Activated CD8-positive, alpha-beta memory T cell treated with anti-CD3 and anti-CD28 coated beads, Interleukin-2, amount 10 ng/mL, durations not matched to agents 7 days and 5 days (primary cell): ENCODE measurements around the gene CEPT1. TPM values are rescaled to one million over a fixed set of nuclear protein-coding genes. Genes with fewer than 3 reads are reported as not detected.
A peak's percentile ranks its signal among the peaks of the same experiment; 100 is the strongest.

Experiments used
- ATAC-seq: fragments of 150-1000 bp; cut with Tn5 transposase; one replicate; pipeline ENCODE4 v1.10.0; 2021; ENCODE audit warnings: moderate library complexity
- CTCF ChIA-PET: fragments of 350-600 bp; sonication (Branson Sonifier 250); formaldehyde crosslinking; loops from one replicate; lab custom pipeline; 2021; ENCODE audit warnings: antibody characterized with exemption; lab: Charles Lee
- DNase-seq: peaks from one replicate; pipeline ENCODE4 v3.0.0-alpha.2; 2020
- H3K27ac Mint-ChIP-seq: one replicate; pipeline ENCODE4 v1.8.0; 2021; ENCODE audit warnings: mild to moderate bottlenecking, mixed read lengths
- H3K27me3 Mint-ChIP-seq: one replicate; pipeline ENCODE4 v1.8.0; 2021; ENCODE audit warnings: mixed read lengths
- H3K36me3 Mint-ChIP-seq: one replicate; pipeline ENCODE4 v1.8.0; 2021; ENCODE audit warnings: mild to moderate bottlenecking, mixed read lengths
- H3K4me1 Mint-ChIP-seq: one replicate; pipeline ENCODE4 v1.8.0; 2021; ENCODE audit warnings: mixed read lengths
- H3K4me3 Mint-ChIP-seq: one replicate; pipeline ENCODE4 v1.8.0; 2021; ENCODE audit warnings: mild to moderate bottlenecking, moderate library complexity, mixed read lengths
- H3K9me3 Mint-ChIP-seq: one replicate; pipeline ENCODE4 v1.8.0; 2022; ENCODE audit warnings: low read depth, mixed read lengths
- total RNA-seq, 2 experiments: library from RNA; stranded (reverse); gene quantifications; one replicate each; pipeline ENCODE4 v1.2.3, GENCODE V29; 2021

Gene CEPT1
- total RNA-seq, 2 experiments from 2014 or later, result 33.4 to 36.4 TPM

DNA sequence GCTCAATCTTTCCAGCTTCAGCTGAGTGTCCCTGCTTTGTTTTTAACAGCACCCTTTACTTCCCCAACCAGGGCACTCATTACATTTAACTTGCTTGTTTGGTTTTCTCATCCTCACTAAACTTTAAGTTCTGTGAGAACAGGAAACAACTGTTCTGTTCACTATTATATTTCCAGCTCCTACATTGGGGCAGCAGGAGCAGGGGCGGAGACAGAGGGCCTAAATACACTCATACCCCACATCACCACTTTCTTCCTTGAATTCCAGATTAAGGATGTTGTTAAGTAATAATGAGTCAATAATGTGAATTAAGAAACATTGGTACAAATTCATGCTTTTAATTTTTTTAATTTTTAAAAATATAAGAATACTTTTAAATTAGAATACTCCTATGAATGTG, 6.2 kb upstream of the CEPT1 start:
- CTCF ChIA-PET, result no interaction called here
- Mint-ChIP-seq H3K27ac (no peak overlapping the region), H3K4me1 (peaks cover 23% of the 10 kb centered on the region), H3K36me3 (peaks cover 39% of the 10 kb centered on the region), H3K27me3 (no peaks in the 10 kb centered on the region), H3K9me3 (no peaks in the 10 kb centered on the region), H3K4me3 (no peak overlapping the region)
- ATAC-seq, result no peak
- no peak for DNase-seq

DNA sequence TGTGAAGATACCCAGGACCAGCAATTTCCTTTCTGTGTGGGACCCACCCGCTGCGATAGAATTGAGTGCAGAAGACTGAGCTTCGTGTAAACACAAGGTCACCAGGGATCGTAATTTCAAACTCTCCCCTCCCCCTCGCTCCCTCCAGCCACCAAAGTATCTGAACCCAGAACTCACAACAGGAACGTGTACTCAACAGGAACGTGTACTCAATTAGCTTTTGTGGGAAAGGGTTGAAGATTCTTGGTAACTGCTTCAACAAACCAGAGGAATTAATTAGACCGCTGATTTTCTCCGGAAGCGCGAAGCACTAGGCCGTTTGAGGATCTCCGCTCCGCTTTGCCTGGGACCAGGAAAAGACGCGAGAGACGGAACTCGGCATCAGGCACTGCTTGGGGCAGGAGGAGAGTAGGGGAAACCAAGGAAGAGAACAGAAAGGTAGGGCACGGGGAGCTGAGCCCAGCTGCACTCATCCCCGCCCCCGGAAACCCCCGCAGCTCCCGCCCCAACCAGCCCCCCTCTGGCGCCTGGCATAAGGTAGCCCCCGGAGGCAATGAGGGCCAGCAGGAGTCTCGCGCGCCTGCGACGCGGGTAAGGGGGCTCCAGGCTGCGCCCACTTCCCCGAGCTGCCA, 583 bp upstream of the CEPT1 start:
- Mint-ChIP-seq H3K9me3 (no peaks in the 10 kb centered on the region), H3K27me3 (no peaks in the 10 kb centered on the region), H3K4me3 (peak overlapping the region; percentile 93), H3K36me3 (peaks cover 25% of the 10 kb centered on the region), H3K27ac (peak overlapping the region; percentile 97), H3K4me1 (peaks cover 45% of the 10 kb centered on the region)
- CTCF ChIA-PET, result interaction anchor here (1.0 to 2.0 kb wide), 9 partner anchors 13 to 109 kb away, joined by 3 to 10 read pairs (median 4); partner anchors contain the start of gene DENND2D
- peak; percentile 56 for ATAC-seq
- DNase-seq, result peak; percentile 63

DNA sequence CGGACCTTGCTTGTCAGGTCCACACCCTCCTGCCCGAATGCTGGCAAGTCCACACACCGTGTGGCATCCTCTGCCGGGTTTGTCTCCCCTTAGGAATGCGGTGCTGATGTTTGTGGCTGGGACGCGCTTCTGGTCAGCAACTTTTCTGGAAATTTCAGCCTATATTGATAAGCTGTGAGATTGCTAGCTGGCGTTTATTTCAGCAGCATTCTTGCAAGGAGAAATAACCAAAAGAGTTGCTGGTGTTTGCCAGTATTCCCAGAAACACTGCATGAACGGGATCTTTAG, 601 bp downstream of the CEPT1 start:
- H3K36me3 Mint-ChIP-seq, result peaks cover 15% of the 10 kb centered on the region
- DNase-seq (no peak), ATAC-seq (no peak)
- no peaks in the 10 kb centered on the region for H3K27me3 Mint-ChIP-seq
- H3K4me3 Mint-ChIP-seq, result peak overlapping the region; percentile 93
- peaks cover 45% of the 10 kb centered on the region for H3K4me1 Mint-ChIP-seq
- CTCF ChIA-PET, result interaction anchor here (0.6 to 2.0 kb wide), 5 partner anchors 10 to 110 kb away, joined by 3 to 10 read pairs (median 4); no protein-coding TSS in a partner anchor
- H3K9me3 Mint-ChIP-seq, result no peaks in the 10 kb centered on the region
- H3K27ac Mint-ChIP-seq, result peak overlapping the region; percentile 97

DNA sequence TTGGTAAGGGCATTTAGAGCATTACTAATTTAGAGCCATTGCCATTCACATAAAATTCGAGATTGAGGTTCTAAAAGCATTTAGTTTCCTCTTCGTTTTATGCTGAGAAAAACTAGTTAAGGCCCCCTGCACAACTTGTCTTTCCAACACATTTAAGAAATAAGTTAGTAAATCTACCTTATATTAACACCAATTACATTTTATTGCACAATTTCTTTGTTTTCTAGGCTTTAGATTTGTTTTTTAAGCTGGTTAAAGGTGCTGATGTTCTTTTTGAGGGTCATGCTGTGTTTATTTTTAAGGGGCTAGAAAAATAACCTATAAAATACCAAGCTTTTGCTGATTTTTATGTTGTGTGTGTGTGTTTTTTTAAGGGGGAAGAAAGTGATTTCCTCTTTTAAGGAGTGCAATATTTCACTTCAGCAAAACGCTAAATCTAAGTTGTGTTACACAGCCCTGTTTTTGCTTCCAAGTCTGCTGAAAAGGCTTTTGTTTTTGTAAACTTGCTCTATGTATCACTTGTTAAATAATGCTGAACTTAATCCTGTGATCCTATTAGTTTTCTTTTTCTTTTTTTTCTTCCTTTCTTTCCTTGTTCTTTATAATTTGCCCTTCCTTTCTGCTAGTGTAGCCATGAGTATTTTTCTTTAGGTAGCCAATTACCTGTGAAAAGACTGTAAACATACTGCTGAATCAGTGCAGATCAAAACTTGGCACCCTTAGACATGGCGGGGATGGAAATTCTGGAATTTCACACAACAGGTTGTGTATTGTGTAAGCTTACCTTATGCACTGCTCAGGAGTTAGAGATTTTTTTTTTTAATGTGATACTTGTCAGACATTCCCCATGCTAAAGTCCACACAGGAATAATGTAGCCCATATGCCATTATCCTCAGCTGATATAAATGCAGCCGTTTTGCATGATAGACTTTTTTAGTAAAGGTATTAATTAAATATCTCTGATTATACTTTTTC, 1.5 kb downstream of the CEPT1 start:
- ATAC-seq (no peak), DNase-seq (no peak)
- no peaks in the 10 kb centered on the region for H3K27me3 Mint-ChIP-seq
- H3K4me3 Mint-ChIP-seq, result peak overlapping the region; percentile 93
- H3K27ac Mint-ChIP-seq, result peak overlapping the region; percentile 97
- CTCF ChIA-PET, result interaction anchor here (0.6 to 1.8 kb wide), 5 partner anchors 9 to 111 kb away, joined by 3 to 4 read pairs (median 3); no protein-coding TSS in a partner anchor
- H3K9me3 Mint-ChIP-seq, result no peaks in the 10 kb centered on the region
- H3K4me1 Mint-ChIP-seq, result peaks cover 49% of the 10 kb centered on the region
- H3K36me3 Mint-ChIP-seq, result peaks cover 16% of the 10 kb centered on the region

DNA sequence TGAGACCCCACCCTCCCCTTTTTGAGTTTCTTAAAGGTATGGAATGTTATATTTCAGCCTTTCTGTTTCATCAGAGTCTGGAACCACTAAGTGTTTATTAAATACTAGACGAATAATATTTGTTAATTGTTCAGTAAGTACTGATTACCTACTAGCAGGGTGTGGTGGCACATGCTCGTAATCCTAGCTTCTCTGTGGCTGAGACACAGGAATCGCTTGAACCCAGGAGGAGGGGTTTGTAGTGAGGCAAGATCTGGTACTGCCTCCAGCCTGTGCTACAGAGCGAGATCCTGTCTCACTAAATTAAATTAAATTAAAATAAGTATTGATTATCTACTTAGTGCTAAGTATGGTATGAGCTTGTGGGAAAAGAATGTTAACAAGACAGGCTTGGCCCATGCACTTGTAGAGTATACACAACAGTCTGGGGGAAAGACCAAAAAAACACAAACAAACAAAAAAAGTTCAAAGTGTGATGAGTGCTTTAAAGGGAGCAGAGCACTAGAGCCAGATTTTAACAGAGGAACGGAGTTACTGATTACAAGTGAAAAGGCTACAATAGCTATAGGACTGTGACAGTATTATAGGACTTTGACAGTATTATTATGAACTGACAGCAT, 2.4 kb downstream of the CEPT1 start:
- ATAC-seq (no peak), DNase-seq (no peak)
- Mint-ChIP-seq H3K4me3 (no peak overlapping the region), H3K36me3 (peaks cover 16% of the 10 kb centered on the region), H3K9me3 (no peaks in the 10 kb centered on the region), H3K27me3 (no peaks in the 10 kb centered on the region), H3K4me1 (peaks cover 54% of the 10 kb centered on the region), H3K27ac (no peak overlapping the region)
- CTCF ChIA-PET, result interaction anchor here (1.3 kb wide), 1 partner anchor 12 kb away, joined by 3 read pairs; no protein-coding TSS in a partner anchor

DNA sequence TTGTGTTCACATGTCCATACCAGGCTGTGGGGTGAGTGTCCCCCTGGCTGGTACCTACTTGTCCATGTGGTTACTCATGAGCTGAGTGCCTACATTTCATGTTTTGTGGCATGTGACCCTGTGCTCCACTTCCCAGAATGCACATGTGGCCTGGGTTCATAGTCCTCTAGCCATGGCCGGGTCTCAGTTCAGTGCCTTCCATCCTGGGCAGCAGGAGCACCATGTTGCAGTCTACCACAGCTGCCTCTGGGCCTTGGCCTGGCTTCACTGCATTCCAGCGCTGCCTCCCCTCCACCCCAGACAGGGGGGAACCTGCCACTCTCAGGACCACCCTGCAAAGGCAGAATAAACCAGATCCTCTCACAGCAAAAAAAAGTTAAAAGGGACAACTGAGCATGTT, 5.5 kb downstream of the CEPT1 start:
- Mint-ChIP-seq H3K4me3 (no peak overlapping the region), H3K36me3 (peaks cover 39% of the 10 kb centered on the region), H3K27ac (no peak overlapping the region), H3K9me3 (no peaks in the 10 kb centered on the region), H3K27me3 (no peaks in the 10 kb centered on the region), H3K4me1 (peaks cover 50% of the 10 kb centered on the region)
- ATAC-seq, result no peak
- no peak for DNase-seq
- CTCF ChIA-PET, result interaction anchor here (1.6 kb wide), 1 partner anchor 77 kb away, joined by 3 read pairs; no protein-coding TSS in a partner anchor

DNA sequence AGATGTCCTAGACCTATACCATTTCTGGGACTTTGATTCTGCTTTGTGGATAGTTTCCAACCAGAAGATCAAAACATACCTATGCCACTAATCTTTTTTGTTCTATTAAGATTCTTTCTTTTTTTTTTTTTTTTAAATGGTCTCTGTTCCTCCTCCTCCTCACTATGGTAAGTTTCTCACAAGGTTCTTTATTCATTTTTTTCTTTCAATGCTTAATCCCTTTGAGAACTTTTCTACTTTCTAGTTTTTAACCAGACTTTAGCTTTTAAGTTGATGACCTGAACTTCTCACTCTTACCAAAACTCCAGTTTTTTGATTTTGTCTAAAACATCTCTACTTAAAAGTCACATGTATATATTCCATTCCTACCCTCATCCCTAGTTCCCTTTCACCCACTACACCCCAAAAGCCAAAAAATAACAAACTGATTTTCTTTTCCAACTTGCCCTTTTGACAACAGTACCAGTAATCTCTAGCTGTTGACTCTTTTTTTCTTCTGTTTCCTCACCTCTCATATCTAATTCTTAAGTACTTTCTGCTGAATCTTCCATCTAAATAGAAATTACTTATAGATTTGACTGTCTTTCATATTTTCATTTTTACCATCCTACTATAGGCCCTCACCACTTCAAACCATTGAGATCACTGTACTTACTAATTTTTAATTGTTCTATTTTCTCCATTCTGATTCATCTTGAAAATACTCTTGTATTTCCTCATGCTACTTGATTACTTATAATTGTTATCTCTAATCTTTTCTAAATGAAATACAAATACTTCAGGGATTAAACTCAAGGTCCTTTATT, 6.1 kb downstream of the CEPT1 start:
- DNase-seq (no peak), ATAC-seq (no peak)
- Mint-ChIP-seq H3K4me1 (peaks cover 51% of the 10 kb centered on the region), H3K27me3 (no peaks in the 10 kb centered on the region), H3K27ac (no peak overlapping the region), H3K36me3 (peaks cover 40% of the 10 kb centered on the region), H3K9me3 (no peaks in the 10 kb centered on the region), H3K4me3 (no peak overlapping the region)
- CTCF ChIA-PET, result interaction anchor here (1.6 kb wide), 1 partner anchor 77 kb away, joined by 3 read pairs; no protein-coding TSS in a partner anchor

DNA sequence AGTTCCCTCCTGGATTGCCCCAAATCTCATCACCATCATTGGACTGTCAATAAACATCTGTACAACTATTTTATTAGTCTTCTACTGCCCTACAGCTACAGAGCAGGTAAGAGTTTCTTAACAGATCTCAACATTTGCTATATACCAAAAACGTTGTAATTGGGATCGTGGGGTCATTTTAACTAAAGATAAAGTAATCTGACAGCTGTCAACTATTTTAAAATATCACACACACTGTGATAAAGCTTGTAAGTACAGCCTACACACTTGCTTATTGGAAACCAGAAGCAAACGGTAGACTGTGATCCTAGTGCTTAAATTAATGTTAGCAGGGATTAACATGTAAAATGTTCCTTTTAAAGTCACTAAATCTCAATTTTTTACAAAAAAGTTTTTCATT, 7.9 kb downstream of the CEPT1 start:
- Mint-ChIP-seq H3K27me3 (no peaks in the 10 kb centered on the region), H3K27ac (no peak overlapping the region), H3K36me3 (peaks cover 56% of the 10 kb centered on the region), H3K4me1 (peaks cover 53% of the 10 kb centered on the region), H3K9me3 (no peaks in the 10 kb centered on the region), H3K4me3 (no peak overlapping the region)
- CTCF ChIA-PET, result no interaction called here
- ATAC-seq (no peak), DNase-seq (no peak)

DNA sequence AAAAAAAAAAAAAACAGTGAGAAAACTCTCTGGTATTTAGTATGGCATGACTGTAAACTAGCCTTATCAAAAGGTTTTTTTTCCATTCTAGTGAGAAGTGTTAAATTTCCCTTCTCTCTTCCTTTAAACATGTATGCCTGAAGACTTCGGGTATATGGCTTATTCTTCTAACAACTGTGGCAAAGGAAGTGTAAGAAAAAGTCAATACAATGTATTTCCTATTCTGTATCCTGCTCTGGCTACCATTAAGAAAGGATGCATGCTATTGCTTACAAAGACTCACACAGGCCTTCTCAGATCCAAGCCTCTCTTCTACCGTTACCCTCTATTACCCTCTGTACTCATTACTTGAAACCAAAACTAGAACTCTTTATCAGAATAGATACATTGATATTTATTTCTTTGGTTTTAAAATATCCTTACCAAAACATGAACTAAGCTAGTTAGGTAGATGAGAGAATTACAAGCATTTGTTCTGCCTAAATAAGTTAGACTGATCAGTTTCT, 8.4 kb downstream of the CEPT1 start:
- CTCF ChIA-PET, result no interaction called here
- no peak for ATAC-seq
- no peak overlapping the region for H3K4me3 Mint-ChIP-seq
- peaks cover 52% of the 10 kb centered on the region for H3K4me1 Mint-ChIP-seq
- no peak for DNase-seq
- H3K9me3 Mint-ChIP-seq, result no peaks in the 10 kb centered on the region
- no peaks in the 10 kb centered on the region for H3K27me3 Mint-ChIP-seq
- H3K36me3 Mint-ChIP-seq, result peaks cover 59% of the 10 kb centered on the region
- no peak overlapping the region for H3K27ac Mint-ChIP-seq

DNA sequence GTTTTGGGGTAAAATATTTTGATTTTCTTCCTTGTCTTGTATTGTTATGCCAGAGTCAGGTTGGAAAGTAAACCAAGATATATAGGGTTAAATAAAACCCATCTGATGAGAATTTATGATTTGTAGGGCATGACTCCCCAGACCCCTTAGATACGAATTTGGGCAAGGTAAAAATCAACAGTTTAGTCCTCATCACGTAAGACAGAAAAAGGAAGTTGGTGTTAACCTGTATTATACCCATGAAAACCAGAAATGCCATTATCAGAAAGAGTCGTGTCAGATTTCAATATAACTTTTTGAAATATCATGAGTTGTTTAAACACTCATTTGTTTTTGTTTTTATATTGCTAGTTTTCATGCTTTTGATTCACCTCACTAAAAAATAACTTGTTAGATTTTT, 11.8 kb downstream of the CEPT1 start:
- Mint-ChIP-seq H3K27ac (no peak overlapping the region), H3K27me3 (no peaks in the 10 kb centered on the region), H3K4me3 (no peak overlapping the region), H3K4me1 (peaks cover 52% of the 10 kb centered on the region), H3K36me3 (peaks cover 78% of the 10 kb centered on the region), H3K9me3 (no peaks in the 10 kb centered on the region)
- DNase-seq (no peak), ATAC-seq (no peak)
- CTCF ChIA-PET, result no interaction called here

DNA sequence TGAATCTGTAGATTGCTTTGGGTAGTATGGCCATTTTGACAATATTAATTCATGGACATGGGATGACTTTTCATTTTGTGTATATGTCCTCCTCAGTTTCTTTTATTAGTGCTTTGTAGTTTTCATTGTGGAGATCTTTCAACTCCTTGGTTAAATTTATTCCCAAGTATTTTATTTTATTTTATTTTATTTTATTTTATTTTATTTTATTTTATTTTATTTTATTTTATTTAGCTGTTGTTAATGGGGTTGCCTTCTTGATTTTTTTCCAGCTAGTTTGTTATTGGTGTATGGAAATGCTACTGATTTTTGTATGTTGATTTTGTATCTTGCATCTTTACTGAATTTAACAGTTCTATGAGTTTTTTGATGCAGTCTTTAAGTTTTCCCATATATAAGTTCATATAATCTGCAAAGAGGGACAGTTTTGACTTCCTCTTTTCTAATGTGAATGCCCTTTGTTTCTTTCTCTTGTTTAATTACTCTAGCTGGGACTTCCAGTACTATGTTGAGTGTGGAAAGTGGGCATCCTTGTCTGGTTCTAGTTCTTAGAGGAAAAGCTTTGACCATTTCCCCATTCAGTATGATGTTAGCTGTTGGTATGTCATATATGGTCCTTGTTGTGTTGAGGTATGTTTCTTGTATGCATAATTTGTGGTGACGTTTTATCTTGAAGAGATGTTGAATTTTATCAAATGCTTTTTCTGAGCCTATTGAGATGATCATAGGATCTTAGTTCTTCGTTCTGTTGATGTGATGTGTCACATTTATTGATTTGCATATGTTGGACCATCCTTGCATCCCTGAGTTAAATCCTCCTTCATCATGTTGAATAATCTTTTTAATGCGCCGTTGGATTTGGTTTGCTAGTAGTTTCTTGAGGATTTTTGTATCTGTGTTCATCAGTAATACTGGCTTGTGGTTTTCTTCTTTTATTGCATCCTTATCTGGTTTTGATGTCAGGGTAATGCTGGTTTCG, 14.3 kb downstream of the CEPT1 start:
- no peaks in the 10 kb centered on the region for H3K27me3 Mint-ChIP-seq
- DNase-seq (no peak), ATAC-seq (no peak)
- H3K4me3 Mint-ChIP-seq, result no peak overlapping the region
- CTCF ChIA-PET, result interaction anchor here (0.6 to 1.9 kb wide), 4 partner anchors 11 to 658 kb away, joined by 3 to 4 read pairs (median 3); no protein-coding TSS in a partner anchor
- peaks cover 67% of the 10 kb centered on the region for H3K36me3 Mint-ChIP-seq
- H3K9me3 Mint-ChIP-seq, result no peaks in the 10 kb centered on the region
- peaks cover 40% of the 10 kb centered on the region for H3K4me1 Mint-ChIP-seq
- H3K27ac Mint-ChIP-seq, result no peak overlapping the region

DNA sequence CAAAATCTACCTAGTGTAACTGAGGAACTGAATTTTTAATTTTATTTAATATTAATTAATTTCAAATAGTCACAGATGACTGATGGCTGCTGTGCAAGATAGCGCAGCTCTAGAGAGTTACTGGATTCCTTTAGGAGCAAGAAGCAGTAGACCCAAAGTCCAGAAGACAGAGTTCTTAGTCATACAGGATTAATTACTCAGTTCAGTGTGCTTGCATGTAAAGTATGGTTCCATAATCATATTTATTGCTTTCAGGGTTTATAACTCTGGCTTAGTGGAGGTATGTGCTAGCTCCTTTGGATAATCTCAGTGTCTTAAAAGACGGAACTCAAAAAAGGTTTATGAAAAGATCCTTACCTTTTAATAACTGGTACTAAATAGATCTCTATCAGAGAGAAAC, 17.4 kb downstream of the CEPT1 start:
- no peaks in the 10 kb centered on the region for H3K27me3 Mint-ChIP-seq
- H3K9me3 Mint-ChIP-seq, result no peaks in the 10 kb centered on the region
- no peak for DNase-seq
- H3K4me1 Mint-ChIP-seq, result peaks cover 22% of the 10 kb centered on the region
- peaks cover 54% of the 10 kb centered on the region for H3K36me3 Mint-ChIP-seq
- no peak overlapping the region for H3K27ac Mint-ChIP-seq
- H3K4me3 Mint-ChIP-seq, result no peak overlapping the region
- ATAC-seq, result no peak
- CTCF ChIA-PET, result no interaction called here
